ENCODE measurements around the gene MRPL28. TPM values are rescaled to one million over a fixed set of nuclear protein-coding genes. Genes with fewer than 3 reads are reported as not detected.

The MRPL28 gene
- total RNA-seq, 1 experiment from 2014 or later: 91.2 TPM

DNA sequence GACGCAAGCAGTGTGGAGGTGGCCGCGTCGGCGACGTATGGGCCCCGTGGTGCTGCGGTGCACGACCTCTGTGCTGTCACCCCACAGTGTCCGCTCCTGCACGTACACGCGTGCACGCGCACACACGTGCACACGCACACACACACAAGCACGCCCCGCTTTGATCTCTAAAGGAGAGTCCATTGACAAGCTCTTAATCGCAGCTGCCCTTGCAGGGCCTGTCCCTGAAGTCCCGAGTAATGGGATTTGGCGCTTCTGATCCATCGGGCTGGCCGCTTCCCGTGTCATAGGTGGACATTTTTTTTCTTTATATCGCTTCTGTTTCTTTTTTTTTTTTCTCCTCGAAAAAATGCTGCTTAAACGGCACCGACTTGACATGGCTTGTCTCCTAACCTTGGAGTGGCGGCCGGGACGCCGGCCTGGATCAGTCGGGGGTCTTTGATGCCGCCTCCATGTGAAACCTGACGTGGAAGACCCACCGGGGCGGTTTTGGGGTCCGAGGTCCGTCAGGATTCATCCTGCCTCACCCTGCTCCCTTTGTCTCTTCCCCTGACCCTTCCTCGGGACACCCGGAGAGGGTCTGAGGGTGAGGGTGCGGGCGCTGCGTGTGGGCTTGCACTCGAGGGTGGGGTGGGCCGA lies 9.5 kb downstream of the MRPL28 start:
- POLR2A ChIA-PET: no interaction called here
- Histone ChIP-seq H3K27me3 (replicated peaks; ENCODE audit: control insufficient read depth, insufficient read depth, low read length) (no peaks in the 10 kb centered on the region), H3K4me1 (no peaks in the 10 kb centered on the region), H3K36me3 (ENCODE audit: control insufficient read depth, insufficient read depth, low read length) (no peaks in the 10 kb centered on the region), H3K4me3 (ENCODE audit: low read depth, low read length) (no peak overlapping the region), H3K9me3 (no peaks in the 10 kb centered on the region)
- DNase-seq: no peak
- Mint-ChIP-seq H3K9me3 (ENCODE audit: unreplicated experiment) (no peaks in the 10 kb centered on the region), H3K4me1 (ENCODE audit: low read depth, unreplicated experiment) (no peaks in the 10 kb centered on the region), H3K4me3 (ENCODE audit: unreplicated experiment) (no peak overlapping the region), H3K27me3 (ENCODE audit: insufficient read depth, unreplicated experiment) (no peaks in the 10 kb centered on the region), H3K27ac (ENCODE audit: unreplicated experiment) (no peak overlapping the region), H3K36me3 (ENCODE audit: insufficient read depth, unreplicated experiment) (peaks cover 13% of the 10 kb centered on the region)
- intact Hi-C loops (cut with micrococcal nuclease; ENCODE audit: unreplicated experiment): no loop called here
- no peak for TF ChIP-seq CTCF (IDR thresholded peaks at IDR 0.05; ENCODE audit: insufficient read depth in 1 of 2, low read depth in 1 of 2, low read length in 1 of 2, severe bottlenecking in 1 of 2, unreplicated experiment in 1 of 2)
- CTCF ChIA-PET: no interaction called here
- BruUV-seq (replicated peaks): no TSS peak

DNA sequence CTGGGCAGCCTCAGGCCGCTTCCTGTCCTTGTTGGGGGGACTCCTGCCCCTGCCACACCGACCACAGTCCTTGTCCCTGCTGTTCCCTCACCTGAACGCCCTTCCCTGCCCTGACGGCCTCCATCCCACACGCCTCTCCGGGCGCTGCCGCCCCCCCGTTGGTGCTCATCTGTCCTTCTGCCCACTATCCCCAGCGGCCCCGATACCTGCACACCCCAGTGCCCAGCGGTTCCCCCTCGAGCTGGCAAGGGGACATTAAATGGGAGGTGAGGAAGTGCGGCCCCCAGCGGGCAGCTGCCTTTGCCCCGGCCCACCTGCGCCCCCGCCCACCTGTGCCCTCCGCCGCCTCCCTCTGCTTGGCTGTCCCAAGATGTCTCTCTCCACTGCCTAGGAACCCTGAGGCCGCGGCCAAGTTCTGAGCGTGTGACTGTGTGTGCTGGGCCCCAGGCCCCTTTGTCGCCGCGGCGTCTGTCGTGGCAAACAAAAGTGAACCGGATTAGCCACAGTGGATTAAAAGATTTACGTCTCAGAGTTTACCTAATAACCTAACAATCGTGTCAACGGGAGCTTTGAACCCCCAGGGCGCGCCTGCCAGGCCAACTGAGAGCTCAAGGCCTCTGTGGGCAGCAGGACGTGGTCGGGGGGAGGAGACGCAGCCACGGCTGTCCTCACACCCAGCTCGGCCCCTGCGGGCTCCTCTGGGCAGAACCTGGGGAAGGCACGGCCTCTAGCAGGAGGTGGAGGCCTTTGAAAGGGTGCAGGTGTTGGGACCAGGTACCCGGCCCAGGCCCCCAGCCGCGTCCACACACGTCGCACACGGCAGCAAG lies 10.3 kb downstream of the MRPL28 start:
- peaks cover 13% of the 10 kb centered on the region for H3K36me3 Mint-ChIP-seq (ENCODE audit: insufficient read depth, unreplicated experiment)
- DNase-seq: no peak
- H3K36me3 ChIP-seq (ENCODE audit: control insufficient read depth, insufficient read depth, low read length): no peaks in the 10 kb centered on the region
- H3K4me1 Mint-ChIP-seq (ENCODE audit: low read depth, unreplicated experiment): no peaks in the 10 kb centered on the region
- H3K9me3 ChIP-seq: no peaks in the 10 kb centered on the region
- intact Hi-C loops (cut with micrococcal nuclease; ENCODE audit: unreplicated experiment): no loop called here
- TF ChIP-seq CTCF (IDR thresholded peaks at IDR 0.05; ENCODE audit: insufficient read depth in 1 of 2, low read depth in 1 of 2, low read length in 1 of 2, severe bottlenecking in 1 of 2, unreplicated experiment in 1 of 2): no peak
- ChIA-PET CTCF (no interaction called here), POLR2A (no interaction called here)
- H3K4me3 Mint-ChIP-seq (ENCODE audit: unreplicated experiment): no peak overlapping the region
- no TSS peak for BruUV-seq (replicated peaks)
- no peaks in the 10 kb centered on the region for H3K27me3 ChIP-seq (replicated peaks; ENCODE audit: control insufficient read depth, insufficient read depth, low read length)
- no peak overlapping the region for H3K27ac Mint-ChIP-seq (ENCODE audit: unreplicated experiment)
- no peaks in the 10 kb centered on the region for H3K27me3 Mint-ChIP-seq (ENCODE audit: insufficient read depth, unreplicated experiment)
- H3K9me3 Mint-ChIP-seq (ENCODE audit: unreplicated experiment): no peaks in the 10 kb centered on the region
- H3K4me1 ChIP-seq: no peaks in the 10 kb centered on the region
- H3K4me3 ChIP-seq (ENCODE audit: low read depth, low read length): no peak overlapping the region

DNA sequence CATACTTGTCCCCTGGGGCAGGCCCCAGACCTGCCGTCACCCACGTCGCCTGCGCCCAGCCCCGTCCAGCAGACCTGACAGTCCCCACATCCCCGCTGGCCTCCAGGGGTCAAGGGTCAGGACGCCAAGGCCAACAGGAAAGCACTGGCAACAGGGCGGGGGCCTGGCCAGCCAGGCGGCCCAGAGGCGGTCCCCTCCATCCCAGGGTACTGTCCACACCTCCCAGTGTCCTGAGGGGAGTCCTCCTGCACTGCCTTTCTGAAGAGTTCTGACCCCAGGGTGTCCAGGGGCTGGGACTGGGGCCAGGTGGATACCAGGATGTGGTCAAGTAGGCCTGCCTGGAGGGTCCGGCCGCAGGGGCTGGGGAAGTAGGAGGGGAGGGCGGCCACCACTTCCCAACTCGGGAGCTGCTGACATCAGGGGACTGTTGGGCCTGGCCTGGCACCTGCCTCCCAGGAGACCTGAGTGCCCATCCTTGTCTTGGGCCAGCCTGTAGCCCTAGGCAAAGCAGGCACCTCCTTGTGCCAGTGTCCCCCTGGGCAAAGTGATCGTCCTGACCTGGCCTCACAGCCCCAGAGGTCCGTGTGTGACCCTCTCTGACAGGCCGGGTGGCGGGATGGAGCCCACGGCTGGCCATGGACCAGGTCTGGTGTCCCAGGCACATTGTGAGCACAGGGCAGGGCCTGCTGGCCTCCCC lies 11.1 kb downstream of the MRPL28 start:
- Histone ChIP-seq H3K9me3 (no peaks in the 10 kb centered on the region), H3K27me3 (replicated peaks; ENCODE audit: control insufficient read depth, insufficient read depth, low read length) (no peaks in the 10 kb centered on the region), H3K36me3 (ENCODE audit: control insufficient read depth, insufficient read depth, low read length) (no peaks in the 10 kb centered on the region), H3K4me3 (ENCODE audit: low read depth, low read length) (no peak overlapping the region), H3K4me1 (no peaks in the 10 kb centered on the region)
- ChIA-PET POLR2A (no interaction called here), CTCF (no interaction called here)
- H3K4me1 Mint-ChIP-seq (ENCODE audit: low read depth, unreplicated experiment): no peaks in the 10 kb centered on the region
- H3K27ac Mint-ChIP-seq (ENCODE audit: unreplicated experiment): no peak overlapping the region
- intact Hi-C loops (cut with micrococcal nuclease; ENCODE audit: unreplicated experiment): no loop called here
- DNase-seq: no peak
- H3K9me3 Mint-ChIP-seq (ENCODE audit: unreplicated experiment): no peaks in the 10 kb centered on the region
- no peak overlapping the region for H3K4me3 Mint-ChIP-seq (ENCODE audit: unreplicated experiment)
- no peaks in the 10 kb centered on the region for H3K27me3 Mint-ChIP-seq (ENCODE audit: insufficient read depth, unreplicated experiment)
- no peak for TF ChIP-seq CTCF (IDR thresholded peaks at IDR 0.05; ENCODE audit: insufficient read depth in 1 of 2, low read depth in 1 of 2, low read length in 1 of 2, severe bottlenecking in 1 of 2, unreplicated experiment in 1 of 2)
- BruUV-seq (replicated peaks): no TSS peak
- H3K36me3 Mint-ChIP-seq (ENCODE audit: insufficient read depth, unreplicated experiment): peaks cover 13% of the 10 kb centered on the region
